Ovary (tissue), 3 donors: Measurements from ENCODE around the gene FAM219A.

Experiments used
- CTCF ChIP-seq, 3 donors: fragments of 450-650 bp in 2 of 3; fragments of 200-600 bp in 1 of 3; IDR thresholded peaks; one replicate each; pipeline versions ENCODE4 v1.5.1 to v1.8.0; 2016 to 2022; ENCODE audit warnings: antibody characterized with exemption in 3 of 3, mild to moderate bottlenecking in 1 of 3
- EP300 ChIP-seq: sonication (generic); formaldehyde crosslinking; IDR thresholded peaks from one replicate; pipeline ENCODE4 v1.6.1; 2017; ENCODE audit warnings: antibody characterized with exemption
- POLR2A ChIP-seq: fragments of 450-650 bp; IDR thresholded peaks from one replicate; pipeline ENCODE4 v1.6.1; 2017; ENCODE audit warnings: antibody characterized with exemption, mild to moderate bottlenecking, moderate library complexity
- donor health status: DM: no; HTN: no; CAD: no.

- TF ChIP-seq POLR2A (no peak), CTCF (IDR thresholded peaks at IDR 0.05) (no peak), EP300 (no peak)
Observed at GRCh38 chr9:34446951-34447350, 11.4 kb downstream of the FAM219A start.
